Brain microvascular endothelial cell (primary cell): ENCODE measurements around the gene PLXNA1.

Experiments used
- DNase-seq: peaks from one replicate; pipeline ENCODE4 v3.0.0-alpha.2; 2020
- H3K27ac ChIP-seq: fragments of 250-450 bp; sonication (Bioruptor Pico); 2 replicates; pipeline ENCODE4 v1.5.1; 2020; ENCODE audit warnings: mild to moderate bottlenecking, moderate library complexity
- H3K27me3 ChIP-seq: fragments of 250-450 bp; sonication (Bioruptor Pico); replicated peaks from 2 replicates; pipeline ENCODE4 v1.5.1; 2020; ENCODE audit warnings: mild to moderate bottlenecking
- H3K36me3 ChIP-seq: fragments of 250-450 bp; sonication (Bioruptor Pico); replicated peaks from 2 replicates; pipeline ENCODE4 v1.5.1; 2020; ENCODE audit warnings: mild to moderate bottlenecking
- H3K4me3 ChIP-seq: 2 replicates; pipeline ENCODE4 v1.5.1; 2011; ENCODE audit warnings: low read depth, mild to moderate bottlenecking, control low read depth, low read length, moderate library complexity
- in situ Hi-C: cut with HindIII; loops from 2 replicates; pipeline ENCODE4 v1.10.0; 2017; ENCODE audit warnings: low sequenced_read_pairs, low pct_ligation_motif_present
- TF ChIP-seq, protein P1 (sequence below): IDR thresholded peaks from 2 replicates; pipeline ENCODE4 v1.5.1; 2011; ENCODE audit warnings: low read depth, mild to moderate bottlenecking, moderate library complexity, low read length, control low read depth, inconsistent platforms; ENCODE audit errors: missing control alignments

Gene PLXNA1

DNA sequence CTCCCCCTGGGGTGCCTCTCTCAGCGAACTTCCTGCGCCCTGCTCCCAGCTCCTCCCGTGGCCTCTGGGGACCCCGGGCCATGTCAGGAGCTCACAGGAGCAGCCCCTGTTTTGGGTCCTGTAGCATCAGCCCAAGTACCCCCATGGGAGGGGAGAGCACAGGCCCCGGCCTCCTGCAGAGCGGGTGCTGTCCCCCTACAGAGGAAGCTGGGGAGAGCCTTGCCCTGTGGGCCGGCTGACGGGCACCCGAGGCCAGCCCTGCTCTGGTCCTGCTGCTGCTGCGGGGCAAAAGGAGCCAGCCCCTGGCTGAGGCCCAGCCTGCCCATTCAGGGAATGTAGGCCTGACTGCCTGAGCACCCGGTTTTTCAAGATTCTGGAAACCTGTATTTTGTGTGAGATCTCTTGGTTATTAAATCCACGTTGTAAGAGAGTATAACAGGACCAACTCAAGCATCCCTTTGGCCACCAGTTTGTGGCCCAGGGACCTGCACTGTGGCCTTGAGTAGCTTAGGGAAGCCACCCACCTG is 12.4 kb downstream of the PLXNA1 start:
- in situ Hi-C loops, result no loop called here
- TF ChIP-seq, protein P1, sequence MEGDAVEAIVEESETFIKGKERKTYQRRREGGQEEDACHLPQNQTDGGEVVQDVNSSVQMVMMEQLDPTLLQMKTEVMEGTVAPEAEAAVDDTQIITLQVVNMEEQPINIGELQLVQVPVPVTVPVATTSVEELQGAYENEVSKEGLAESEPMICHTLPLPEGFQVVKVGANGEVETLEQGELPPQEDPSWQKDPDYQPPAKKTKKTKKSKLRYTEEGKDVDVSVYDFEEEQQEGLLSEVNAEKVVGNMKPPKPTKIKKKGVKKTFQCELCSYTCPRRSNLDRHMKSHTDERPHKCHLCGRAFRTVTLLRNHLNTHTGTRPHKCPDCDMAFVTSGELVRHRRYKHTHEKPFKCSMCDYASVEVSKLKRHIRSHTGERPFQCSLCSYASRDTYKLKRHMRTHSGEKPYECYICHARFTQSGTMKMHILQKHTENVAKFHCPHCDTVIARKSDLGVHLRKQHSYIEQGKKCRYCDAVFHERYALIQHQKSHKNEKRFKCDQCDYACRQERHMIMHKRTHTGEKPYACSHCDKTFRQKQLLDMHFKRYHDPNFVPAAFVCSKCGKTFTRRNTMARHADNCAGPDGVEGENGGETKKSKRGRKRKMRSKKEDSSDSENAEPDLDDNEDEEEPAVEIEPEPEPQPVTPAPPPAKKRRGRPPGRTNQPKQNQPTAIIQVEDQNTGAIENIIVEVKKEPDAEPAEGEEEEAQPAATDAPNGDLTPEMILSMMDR, result no peak
- no peak for DNase-seq
- Histone ChIP-seq H3K27ac (no peak overlapping the region), H3K36me3 (peaks cover 5% of the 10 kb centered on the region), H3K27me3 (no peaks in the 10 kb centered on the region), H3K4me3 (no peak overlapping the region)

DNA sequence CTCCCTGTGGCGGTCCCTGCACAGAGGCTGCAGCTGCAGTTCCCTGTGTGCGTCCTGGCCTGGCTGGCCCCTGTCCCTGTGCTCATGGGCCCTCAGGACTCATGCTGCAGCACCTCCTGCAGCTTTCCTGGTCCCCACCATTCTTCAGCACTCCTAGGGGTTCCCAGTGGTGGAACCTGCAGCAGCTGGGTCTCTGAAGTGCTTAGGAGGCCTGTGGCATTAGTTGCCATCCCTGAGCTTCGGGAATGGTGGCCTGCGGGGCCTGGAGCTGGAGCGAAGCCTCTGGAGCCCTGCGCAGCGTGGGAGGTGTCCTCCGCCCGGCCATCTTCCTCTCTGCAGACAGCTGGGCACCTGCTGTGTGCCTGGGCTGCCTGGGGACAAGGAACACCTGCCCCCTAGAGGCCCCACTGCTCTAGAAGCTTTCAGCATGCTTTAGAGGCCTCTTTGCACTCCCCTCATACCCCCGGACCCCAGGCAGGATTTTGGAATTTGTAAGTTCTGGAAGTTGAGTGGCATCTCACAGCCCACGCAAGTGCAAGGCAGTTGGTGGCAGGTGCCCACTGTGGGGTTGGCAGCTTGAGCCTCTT is 13.1 kb downstream of the PLXNA1 start:
- no peak overlapping the region for H3K4me3 ChIP-seq

DNA sequence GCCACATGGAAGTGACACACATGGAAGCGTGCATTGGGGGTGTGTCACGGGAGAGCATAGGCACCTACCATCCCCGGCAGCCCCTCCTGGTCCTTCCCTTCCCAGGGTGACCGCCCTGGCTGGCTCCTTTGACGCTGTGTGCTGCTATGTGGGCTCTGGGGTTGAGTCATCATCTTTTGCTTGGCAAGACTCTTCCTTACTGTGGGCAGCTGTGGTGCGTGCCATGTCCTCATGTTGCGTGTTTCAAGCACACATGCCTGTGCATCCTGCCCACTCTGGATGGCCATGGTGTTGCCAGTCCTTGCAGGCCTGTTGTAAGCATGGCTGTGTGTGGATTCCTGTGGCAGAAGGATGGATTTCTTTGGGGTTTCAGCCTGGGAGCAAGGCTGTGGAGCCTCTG is 14.0 kb downstream of the PLXNA1 start:
- H3K27me3 ChIP-seq, result no peaks in the 10 kb centered on the region
- DNase-seq, result no peak
- TF ChIP-seq, protein P1, result no peak
- H3K36me3 ChIP-seq, result no peaks in the 10 kb centered on the region
- H3K4me3 ChIP-seq, result no peak overlapping the region
- no peak overlapping the region for H3K27ac ChIP-seq
- in situ Hi-C loops, result no loop called here

More for the DNA sequence above, 13.1 kb downstream of the PLXNA1 start:
- in situ Hi-C loops, result no loop called here
- DNase-seq, result no peak
- TF ChIP-seq, protein P1, result peak; percentile 40
- no peaks in the 10 kb centered on the region for H3K27me3 ChIP-seq
- peaks cover 3% of the 10 kb centered on the region for H3K36me3 ChIP-seq
- no peak overlapping the region for H3K27ac ChIP-seq

- TF ChIP-seq, protein P1, result no peak
- no peaks in the 10 kb centered on the region for H3K36me3 ChIP-seq
These were observed 14.6 kb downstream of the PLXNA1 start for GRCh38 chr3:126997455-126998038.

DNA sequence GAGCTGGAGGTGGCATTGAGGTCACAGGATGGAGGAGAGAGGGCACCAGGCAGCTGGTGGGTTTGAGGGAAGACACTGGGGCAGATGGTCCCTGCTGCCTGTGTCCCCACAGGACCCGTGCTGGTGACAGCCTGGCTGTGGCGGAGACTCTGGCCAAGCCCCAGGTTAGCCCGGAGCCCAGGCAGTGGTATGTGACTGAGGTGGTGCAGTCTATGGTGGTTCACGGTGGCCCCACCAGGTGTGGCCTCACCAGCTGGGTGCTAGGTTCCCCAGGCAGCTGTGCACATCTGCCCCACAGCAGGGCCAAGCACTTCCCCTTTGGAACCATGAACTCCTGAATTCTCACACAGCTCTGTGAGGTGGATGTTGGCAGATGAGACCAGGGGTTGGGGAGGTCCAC is 15.4 kb downstream of the PLXNA1 start:
- H3K36me3 ChIP-seq, result no peaks in the 10 kb centered on the region
- no peak overlapping the region for H3K4me3 ChIP-seq
- in situ Hi-C loops, result no loop called here
- TF ChIP-seq, protein P1, result no peak
- H3K27me3 ChIP-seq, result no peaks in the 10 kb centered on the region
- DNase-seq, result no peak
- no peak overlapping the region for H3K27ac ChIP-seq

More at GRCh38 chr3:126997455-126998038, 14.6 kb downstream of the PLXNA1 start:
- in situ Hi-C loops, result no loop called here
- H3K27ac ChIP-seq, result no peak overlapping the region
- no peaks in the 10 kb centered on the region for H3K27me3 ChIP-seq
- no peak overlapping the region for H3K4me3 ChIP-seq
- DNase-seq, result no peak
